ENCODE data around the gene APOO. TPM values are rescaled to one million over a fixed set of nuclear protein-coding genes. Genes with fewer than 3 reads are reported as not detected.

Gene APOO
- total and polyA plus RNA-seq, 11 donors = 41.0 to 113 (median 92.2) TPM

GRCh38 chrX:23908219-23909004, 674 bp upstream of the APOO start:
- peak in 2 of 12 donors; percentile 11 to 33 for TF ChIP-seq CTCF (IDR thresholded peaks at IDR 0.05)
- TF ChIP-seq POLR2A (IDR thresholded peaks at IDR 0.05) = no peak
- Histone ChIP-seq H3K36me3 (no peaks in the 10 kb centered on the region), H3K4me3 (peak overlapping the region in 11 of 12 donors; percentile 49 to 92 (median 68)), H3K27ac (peak overlapping the region; percentile 43 to 96 (median 89)), H3K4me1 (peaks cover 0 to 15% (median 2%) of the 10 kb centered on the region in 12 donors), H3K27me3 (peaks cover 0 to 24% (median 0%) of the 10 kb centered on the region in 9 donors), H3K9me3 (no peaks in the 10 kb centered on the region)
- intact Hi-C loops (cut with DNase I) = loop anchor here in 9 of 10 donors (1.0 to 10.0 kb wide), 11 partner anchors 114 to 241 kb away; partner anchors contain the start of genes EIF2S3 (in 9 of the 9), KLHL15 (in 3 of the 9), ACOT9 (in 1 of the 9) and PRDX4 (in 1 of the 9)
- 33 to 52% (median 40%) methylated on average over 13 of the region's 13 CpGs for WGBS, 4 donors
- ATAC-seq = no peak
- DNase-seq = no peak

- WGBS, 4 donors = 2 to 32% (median 16%) methylated on average over 8 to 12 of the region's 12 CpGs
- peaks cover 0 to 24% (median 0%) of the 10 kb centered on the region in 9 donors for H3K27me3 ChIP-seq
- peaks cover 0 to 20% (median 5%) of the 10 kb centered on the region in 12 donors for H3K4me1 ChIP-seq
- intact Hi-C loops (cut with DNase I) = loop anchor here in 9 of 10 donors (5.0 to 10.0 kb wide), 8 partner anchors 115 to 240 kb away; partner anchors contain the start of genes EIF2S3 (in 7 of the 9), KLHL15 (in 3 of the 9), ACOT9 (in 1 of the 9) and PRDX4 (in 1 of the 9)
- DNase-seq (no peak), ATAC-seq (peak in 3 of 4 donors; percentile 14 to 25 (median 23))
- TF ChIP-seq CTCF (IDR thresholded peaks at IDR 0.05) = no peak
- no peak for TF ChIP-seq POLR2A (IDR thresholded peaks at IDR 0.05)
- peak overlapping the region; percentile 32 to 92 (median 68) for H3K4me3 ChIP-seq
- H3K27ac ChIP-seq = peak overlapping the region; percentile 80 to 96 (median 89)
- no peaks in the 10 kb centered on the region for H3K36me3 ChIP-seq
- H3K9me3 ChIP-seq = no peaks in the 10 kb centered on the region
Observed at GRCh38 chrX:23907111-23907497, 634 bp downstream of the APOO start.

GRCh38 chrX:23904096-23904495, 3.6 kb downstream of the APOO start:
- Histone ChIP-seq H3K27me3 (peaks cover 0 to 22% (median 0%) of the 10 kb centered on the region in 9 donors), H3K27ac (peak overlapping the region in 3 of 12 donors; percentile 19 to 46 (median 22)), H3K4me1 (peaks cover 0 to 45% (median 14%) of the 10 kb centered on the region in 12 donors), H3K9me3 (no peaks in the 10 kb centered on the region), H3K4me3 (no peak overlapping the region), H3K36me3 (no peaks in the 10 kb centered on the region)
- DNase-seq = no peak
- intact Hi-C loops (cut with DNase I) = loop anchor here (5.0 to 10.0 kb wide), 9 partner anchors 121 to 217 kb away; partner anchors contain the start of genes EIF2S3 (in 5 of the 10), KLHL15 (in 2 of the 10), ACOT9 (in 1 of the 10) and SAT1 (in 1 of the 10)
- WGBS, 4 donors = 34 to 45% (median 37%) methylated on average over 2 of the region's 2 CpGs
- TF ChIP-seq CTCF (IDR thresholded peaks at IDR 0.05) (no peak), POLR2A (IDR thresholded peaks at IDR 0.05) (no peak)
- no peak for ATAC-seq

- no peaks in the 10 kb centered on the region for H3K9me3 ChIP-seq
- WGBS, 4 donors = 2 to 7% (median 4%) methylated on average over 2 of the region's 2 CpGs
- peak overlapping the region in 7 of 12 donors; percentile 12 to 52 (median 36) for H3K4me3 ChIP-seq
- intact Hi-C loops (cut with DNase I) = loop anchor here (1.0 to 10.0 kb wide), 17 partner anchors 119 to 215 kb away; partner anchors contain the start of genes EIF2S3 (in 5 of the 10), SAT1 (in 3 of the 10), ACOT9 (in 2 of the 10) and KLHL15 (in 2 of the 10)
- H3K36me3 ChIP-seq = no peaks in the 10 kb centered on the region
- peaks cover 0 to 15% (median 0%) of the 10 kb centered on the region in 9 donors for H3K27me3 ChIP-seq
- TF ChIP-seq CTCF (IDR thresholded peaks at IDR 0.05) = peak; percentile 30 to 59 (median 46)
- TF ChIP-seq POLR2A (IDR thresholded peaks at IDR 0.05) = no peak
- peaks cover 0 to 54% (median 17%) of the 10 kb centered on the region in 12 donors for H3K4me1 ChIP-seq
- ATAC-seq (peak; percentile 32 to 66 (median 46)), DNase-seq (no peak)
- peak overlapping the region in 10 of 12 donors; percentile 39 to 77 (median 68) for H3K27ac ChIP-seq
Observed at GRCh38 chrX:23902419-23902818, 5.3 kb downstream of the APOO start.
